HepG2 (cell line): ENCODE data around the gene NGRN. TPM values are rescaled to one million over a fixed set of nuclear protein-coding genes. Genes with fewer than 3 reads are reported as not detected.
"Not testable (repeated sequence)": the region's sequence is repeated elsewhere in the genome, so short reads cannot be mapped to it uniquely, and the experiment has no call there.

Experiments
- ATAC-seq: fragments of 200-7000 bp; cut with Tn5 transposase; 3 replicates; pipeline ENCODE4 v1.9.1; 2020; ENCODE audit warnings: mild to moderate bottlenecking, moderate library complexity
- BruUV-seq: library from RNA; stranded (reverse); fragments of 400-500 nt; replicated peaks from 2 replicates; lab custom pipeline; 2021; lab: Mats Ljungman, UMichigan
- CTCF ChIA-PET: fragments of 300-600 bp; formaldehyde crosslinking; extraction: SDS; loops from one replicate; lab custom pipeline; 2021; ENCODE audit warnings: low total read pairs, inconsistent platforms, low intra/inter-chr PET ratio; lab: Yijun Ruan, JAX
- POLR2A ChIA-PET: fragments of 350-600 bp; sonication (Branson Sonifier 250); formaldehyde crosslinking; loops from one replicate; lab custom pipeline; 2020; ENCODE audit warnings: antibody characterized with exemption, inconsistent platforms; lab: Yijun Ruan, JAX
- DNase-seq: peaks from one replicate; pipeline ENCODE4 v3.0.0-alpha.2; 2015; ENCODE audit warnings: low spot score
- FAIRE-seq: peaks from 3 replicates; lab custom pipeline; 2011; peaks lifted over from hg19 to GRCh38; lab: Jason Lieb, UNC
- H2AFZ ChIP-seq: one replicate; pipeline ENCODE4 v1.6.1; 2011; ENCODE audit warnings: low read length, inconsistent platforms
- H3K27ac ChIP-seq: fragments of 300-600 bp; 3 replicates; pipeline ENCODE4 v1.8.0; 2011; ENCODE audit warnings: mixed run types, mild to moderate bottlenecking, mixed read lengths, low read length, inconsistent platforms; ENCODE audit not compliant: insufficient read depth; ENCODE audit errors: extremely low read length
- H3K27me3 ChIP-seq, 2 experiments: fragments of 200-600 bp in 1 of 2; 2 replicates in 1 of 2; 3 replicates in 1 of 2; pipeline versions ENCODE4 v1.6.0 to v1.8.0; 2011; ENCODE audit warnings: low read length in 2 of 2, mild to moderate bottlenecking in 2 of 2, moderate library complexity in 2 of 2, inconsistent platforms in 1 of 2; ENCODE audit not compliant: insufficient read depth in 2 of 2, control insufficient read depth in 1 of 2
- H3K36me3 ChIP-seq, 2 experiments: fragments of 200-600 bp in 1 of 2; replicated peaks in 1 of 2; 2 replicates in 1 of 2; 3 replicates in 1 of 2; pipeline versions ENCODE4 v1.5.1 to v1.8.0; 2011; ENCODE audit warnings: low read length in 2 of 2, inconsistent platforms in 1 of 2; ENCODE audit not compliant: insufficient read depth in 2 of 2, control insufficient read depth in 1 of 2
- H3K4me1 ChIP-seq: 2 replicates; pipeline ENCODE4 v1.5.1; 2012; ENCODE audit warnings: low read length, inconsistent platforms; ENCODE audit not compliant: insufficient read depth
- H3K4me2 ChIP-seq: 2 replicates; pipeline ENCODE4 v1.6.0; 2011; ENCODE audit warnings: low read depth, low read length, inconsistent platforms
- H3K4me3 ChIP-seq, 3 experiments: fragments of 200-600 bp in 1 of 3; sonication (generic), shearing (Covaris generic) in 1 of 3; replicated peaks in 1 of 3; 2 replicates each; pipeline ENCODE4 v1.5.1; 2011 to 2016; ENCODE audit warnings: low read length in 3 of 3, inconsistent platforms in 2 of 3, low read depth in 2 of 3, mild to moderate bottlenecking in 2 of 3, control low read depth in 1 of 3, mixed read lengths in 1 of 3; ENCODE audit not compliant: insufficient read depth in 1 of 3
- H3K79me2 ChIP-seq: one replicate; pipeline ENCODE4 v1.6.1; 2011; ENCODE audit warnings: low read length, inconsistent platforms; ENCODE audit not compliant: insufficient read depth
- H3K9ac ChIP-seq: 2 replicates; pipeline ENCODE4 v1.6.0; 2011; ENCODE audit warnings: mild to moderate bottlenecking, low read depth, low read length, inconsistent platforms; ENCODE audit not compliant: insufficient read depth
- H3K9me3 ChIP-seq: 2 replicates; pipeline ENCODE4 v1.5.1; 2012; ENCODE audit warnings: mild to moderate bottlenecking, low read length
- H4K20me1 ChIP-seq: 2 replicates; pipeline ENCODE4 v1.6.0; 2011; ENCODE audit warnings: inconsistent platforms, mild to moderate bottlenecking, low read length, moderate library complexity; ENCODE audit not compliant: insufficient read depth
- CEBPB ChIP-seq: IDR thresholded peaks from 2 replicates; pipeline ENCODE4 v1.6.1; 2011; ENCODE audit warnings: low read depth, low read length, improper control_type of control experiment, borderline replicate concordance
- MTF1 ChIP-seq: sonication (generic); formaldehyde crosslinking; IDR thresholded peaks from 2 replicates; pipeline ENCODE4 v1.5.0; 2020; ENCODE audit warnings: missing genetic modification reagents
- NR2F6 ChIP-seq, 2 experiments: IDR thresholded peaks; 2 replicates each; pipeline ENCODE4 v1.6.1; 2016; ENCODE audit warnings: antibody characterized with exemption in 1 of 2, mild to moderate bottlenecking in 1 of 2
- SAP130 ChIP-seq: IDR thresholded peaks from 2 replicates; pipeline ENCODE4 v1.6.1; 2016; ENCODE audit warnings: low read depth
- SNAI1 ChIP-seq: sonication (generic); formaldehyde crosslinking; IDR thresholded peaks from 2 replicates; pipeline ENCODE4 v1.5.0; 2020; ENCODE audit warnings: mild to moderate bottlenecking, missing genetic modification reagents, borderline replicate concordance
- ZNF572 ChIP-seq: sonication (generic); formaldehyde crosslinking; IDR thresholded peaks from 2 replicates; pipeline ENCODE4 v1.5.1; 2020; ENCODE audit warnings: mild to moderate bottlenecking, missing genetic modification reagents
- ZNF703 ChIP-seq: sonication (generic); formaldehyde crosslinking; IDR thresholded peaks from 2 replicates; pipeline ENCODE4 v1.5.1; 2020; ENCODE audit warnings: missing genetic modification reagents, mild to moderate bottlenecking, moderate library complexity, borderline replicate concordance
- ZNF776 ChIP-seq: sonication (generic); formaldehyde crosslinking; IDR thresholded peaks from 2 replicates; pipeline ENCODE4 v1.4.0; 2020; ENCODE audit warnings: mild to moderate bottlenecking, missing genetic modification reagents
- ZSCAN30 ChIP-seq: sonication (generic); formaldehyde crosslinking; IDR thresholded peaks from 2 replicates; pipeline ENCODE4 v1.5.0; 2020; ENCODE audit warnings: mild to moderate bottlenecking, missing genetic modification reagents
- WGBS: methylation state at CpG from one replicate; pipeline ENCODE4 v1.1.6; 2017; ENCODE audit warnings: low lambda C conversion rate; 5-methylcytosine and 5-hydroxymethylcytosine counted together
- in situ Hi-C: cut with HindIII; loops from 2 replicates; pipeline ENCODE4 v1.10.0; 2017; ENCODE audit warnings: low pct_unique_long_range_greater_than_20kb; ENCODE audit not compliant: extremely low pct_ligation_motif_present
- intact Hi-C: fragments of 100-400 bp; cut with micrococcal nuclease; formaldehyde crosslinking; loops from one replicate; pipeline ENCODE4 v1.10.0; 2022; ENCODE audit not compliant: unreplicated experiment
- polyA plus RNA-seq, 8 experiments: library from polyadenylated mRNA; depleted of rRNA in 3 of 8; stranded (reverse) in 7 of 8; unstranded in 1 of 8; fragments of >200 nt; fragmentation: Illumina TruSeq in 4 of 8; extraction: Trizol in 4 of 8; gene quantifications; 2 replicates each; pipeline versions ENCODE4 v1.2.1 to v1.2.3, GENCODE V29; 2011 to 2016; ENCODE audit warnings: low read depth in 4 of 8, missing spikeins in 1 of 8, mixed read lengths in 1 of 8; ENCODE audit not compliant: insufficient read depth in 1 of 8
- total RNA-seq, 5 experiments: library from RNA; depleted of rRNA; stranded (reverse); fragments of >200 nt; fragmentation: Illumina TruSeq; extraction: Trizol; gene quantifications; 2 replicates each; pipeline ENCODE4 v1.2.3, GENCODE V29; 2016; ENCODE audit warnings: low read depth in 1 of 5
- TF ChIP-seq, protein P1 (sequence below), 2 experiments: sonication (generic) in 1 of 2; formaldehyde crosslinking in 1 of 2; IDR thresholded peaks; 2 replicates each; pipeline versions ENCODE4 v1.4.0 to v1.6.1; 2018 to 2020; ENCODE audit warnings: missing genetic modification reagents in 2 of 2, borderline replicate concordance in 1 of 2, low read depth in 1 of 2, mild to moderate bottlenecking in 1 of 2, missing biosample characterization in 1 of 2
- TF ChIP-seq, protein P2 (sequence below): IDR thresholded peaks from 2 replicates; pipeline ENCODE4 v1.6.1; 2012; ENCODE audit warnings: inconsistent platforms
- TF ChIP-seq, protein P3 (sequence below): IDR thresholded peaks from 2 replicates; pipeline ENCODE4 v1.6.1; 2012; ENCODE audit warnings: low read depth, low read length, improper control_type of control experiment
- TF ChIP-seq, protein P4 (sequence below): sonication (generic); formaldehyde crosslinking; IDR thresholded peaks from 2 replicates; pipeline ENCODE4 v1.4.0; 2020; ENCODE audit warnings: missing genetic modification reagents
- TF ChIP-seq, protein P5 (sequence below): sonication (generic); formaldehyde crosslinking; IDR thresholded peaks from 2 replicates; pipeline ENCODE4 v1.8.0; 2022; ENCODE audit warnings: mild to moderate bottlenecking, missing genetic modification reagents, moderate library complexity
- TF ChIP-seq, protein P6 (sequence below): sonication (generic); formaldehyde crosslinking; IDR thresholded peaks from 2 replicates; pipeline ENCODE4 v1.5.0; 2020; ENCODE audit warnings: missing genetic modification reagents

Gene NGRN
- total and polyA plus RNA-seq, 2 of the 13 experiments (the other 11 are each of a cell fraction or from before 2014, with no cell fraction given): 39.8 to 63.7 TPM

DNA sequence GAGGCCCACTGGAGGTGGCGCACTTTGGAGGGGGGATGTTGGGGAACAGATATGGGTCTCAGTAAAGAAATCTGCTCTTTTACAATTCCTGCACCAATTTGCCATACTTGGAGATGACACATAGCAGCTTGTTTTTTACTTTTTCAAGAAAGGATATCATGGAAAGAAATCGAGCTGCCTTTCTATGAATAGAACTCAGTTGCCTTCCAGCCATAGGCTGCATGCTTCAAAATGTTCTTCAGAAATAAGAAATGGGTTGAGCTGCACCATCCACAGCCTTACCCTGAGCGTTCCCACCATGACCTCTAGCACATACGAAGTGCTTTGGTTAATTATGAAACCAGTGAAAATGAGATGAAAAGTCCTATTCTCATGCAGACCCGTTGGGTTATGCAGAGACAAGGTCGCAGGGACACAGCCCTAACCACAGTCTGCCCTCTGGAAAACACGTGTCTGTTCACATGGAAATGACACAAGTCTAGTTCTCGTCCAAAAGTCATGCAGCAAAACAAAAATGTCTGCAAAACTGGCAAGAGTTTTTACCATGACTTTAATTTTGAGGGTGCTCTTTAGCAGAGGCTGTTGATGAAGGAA is 36.3 kb downstream of the NGRN start (continued):
- no peak for TF ChIP-seq SNAI1 (CRISPR knock-in tag)
- TF ChIP-seq ZNF703 (CRISPR knock-in tag): no peak
- TF ChIP-seq, protein P1, sequence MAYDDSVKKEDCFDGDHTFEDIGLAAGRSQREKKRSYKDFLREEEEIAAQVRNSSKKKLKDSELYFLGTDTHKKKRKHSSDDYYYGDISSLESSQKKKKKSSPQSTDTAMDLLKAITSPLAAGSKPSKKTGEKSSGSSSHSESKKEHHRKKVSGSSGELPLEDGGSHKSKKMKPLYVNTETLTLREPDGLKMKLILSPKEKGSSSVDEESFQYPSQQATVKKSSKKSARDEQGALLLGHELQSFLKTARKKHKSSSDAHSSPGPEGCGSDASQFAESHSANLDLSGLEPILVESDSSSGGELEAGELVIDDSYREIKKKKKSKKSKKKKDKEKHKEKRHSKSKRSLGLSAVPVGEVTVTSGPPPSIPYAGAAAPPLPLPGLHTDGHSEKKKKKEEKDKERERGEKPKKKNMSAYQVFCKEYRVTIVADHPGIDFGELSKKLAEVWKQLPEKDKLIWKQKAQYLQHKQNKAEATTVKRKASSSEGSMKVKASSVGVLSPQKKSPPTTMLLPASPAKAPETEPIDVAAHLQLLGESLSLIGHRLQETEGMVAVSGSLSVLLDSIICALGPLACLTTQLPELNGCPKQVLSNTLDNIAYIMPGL (CRISPR knock-in tag; IDR thresholded peaks at IDR 0.05; ENCODE audit: borderline replicate concordance in 1 of 2, low read depth in 1 of 2): 0 out of 4 replicates have a peak, but pooled peaks of 1 of the 2 experiments have one; percentile 7
- TF ChIP-seq, protein P2, sequence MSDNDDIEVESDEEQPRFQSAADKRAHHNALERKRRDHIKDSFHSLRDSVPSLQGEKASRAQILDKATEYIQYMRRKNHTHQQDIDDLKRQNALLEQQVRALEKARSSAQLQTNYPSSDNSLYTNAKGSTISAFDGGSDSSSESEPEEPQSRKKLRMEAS: peak; percentile 73; the same call in 1 of the 2 replicates
- TF ChIP-seq ZNF776: no peak
- no peak for TF ChIP-seq ZNF572
- TF ChIP-seq, protein P3, sequence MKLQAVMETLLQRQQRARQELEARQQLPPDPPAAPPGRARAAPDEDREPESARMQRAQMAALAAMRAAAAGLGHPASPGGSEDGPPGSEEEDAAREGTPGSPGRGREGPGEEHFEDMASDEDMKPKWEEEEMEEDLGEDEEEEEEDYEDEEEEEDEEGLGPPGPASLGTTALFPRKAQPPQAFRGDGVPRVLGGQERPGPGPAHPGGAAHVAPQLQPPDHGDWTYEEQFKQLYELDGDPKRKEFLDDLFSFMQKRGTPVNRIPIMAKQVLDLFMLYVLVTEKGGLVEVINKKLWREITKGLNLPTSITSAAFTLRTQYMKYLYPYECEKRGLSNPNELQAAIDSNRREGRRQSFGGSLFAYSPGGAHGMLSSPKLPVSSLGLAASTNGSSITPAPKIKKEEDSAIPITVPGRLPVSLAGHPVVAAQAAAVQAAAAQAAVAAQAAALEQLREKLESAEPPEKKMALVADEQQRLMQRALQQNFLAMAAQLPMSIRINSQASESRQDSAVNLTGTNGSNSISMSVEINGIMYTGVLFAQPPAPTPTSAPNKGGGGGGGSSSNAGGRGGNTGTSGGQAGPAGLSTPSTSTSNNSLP: no peak
- no peak for TF ChIP-seq MTF1
- TF ChIP-seq, protein P4, sequence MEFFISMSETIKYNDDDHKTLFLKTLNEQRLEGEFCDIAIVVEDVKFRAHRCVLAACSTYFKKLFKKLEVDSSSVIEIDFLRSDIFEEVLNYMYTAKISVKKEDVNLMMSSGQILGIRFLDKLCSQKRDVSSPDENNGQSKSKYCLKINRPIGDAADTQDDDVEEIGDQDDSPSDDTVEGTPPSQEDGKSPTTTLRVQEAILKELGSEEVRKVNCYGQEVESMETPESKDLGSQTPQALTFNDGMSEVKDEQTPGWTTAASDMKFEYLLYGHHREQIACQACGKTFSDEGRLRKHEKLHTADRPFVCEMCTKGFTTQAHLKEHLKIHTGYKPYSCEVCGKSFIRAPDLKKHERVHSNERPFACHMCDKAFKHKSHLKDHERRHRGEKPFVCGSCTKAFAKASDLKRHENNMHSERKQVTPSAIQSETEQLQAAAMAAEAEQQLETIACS: no peak
- no peak for TF ChIP-seq CEBPB
- TF ChIP-seq, protein P5, sequence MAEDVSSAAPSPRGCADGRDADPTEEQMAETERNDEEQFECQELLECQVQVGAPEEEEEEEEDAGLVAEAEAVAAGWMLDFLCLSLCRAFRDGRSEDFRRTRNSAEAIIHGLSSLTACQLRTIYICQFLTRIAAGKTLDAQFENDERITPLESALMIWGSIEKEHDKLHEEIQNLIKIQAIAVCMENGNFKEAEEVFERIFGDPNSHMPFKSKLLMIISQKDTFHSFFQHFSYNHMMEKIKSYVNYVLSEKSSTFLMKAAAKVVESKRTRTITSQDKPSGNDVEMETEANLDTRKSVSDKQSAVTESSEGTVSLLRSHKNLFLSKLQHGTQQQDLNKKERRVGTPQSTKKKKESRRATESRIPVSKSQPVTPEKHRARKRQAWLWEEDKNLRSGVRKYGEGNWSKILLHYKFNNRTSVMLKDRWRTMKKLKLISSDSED: no peak
- TF ChIP-seq, protein P6, sequence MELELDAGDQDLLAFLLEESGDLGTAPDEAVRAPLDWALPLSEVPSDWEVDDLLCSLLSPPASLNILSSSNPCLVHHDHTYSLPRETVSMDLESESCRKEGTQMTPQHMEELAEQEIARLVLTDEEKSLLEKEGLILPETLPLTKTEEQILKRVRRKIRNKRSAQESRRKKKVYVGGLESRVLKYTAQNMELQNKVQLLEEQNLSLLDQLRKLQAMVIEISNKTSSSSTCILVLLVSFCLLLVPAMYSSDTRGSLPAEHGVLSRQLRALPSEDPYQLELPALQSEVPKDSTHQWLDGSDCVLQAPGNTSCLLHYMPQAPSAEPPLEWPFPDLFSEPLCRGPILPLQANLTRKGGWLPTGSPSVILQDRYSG (CRISPR knock-in tag): no peak
- TF ChIP-seq ZSCAN30 (CRISPR knock-in tag): no peak
- TF ChIP-seq NR2F6 (IDR thresholded peaks at IDR 0.05): no peak
- 0 out of 2 replicates have a peak, but pooled peaks have one; percentile 20 for TF ChIP-seq NR2F6 (CRISPR knock-in tag; IDR thresholded peaks at IDR 0.05)
- peak; percentile 65 for TF ChIP-seq SAP130 (CRISPR knock-in tag)

DNA sequence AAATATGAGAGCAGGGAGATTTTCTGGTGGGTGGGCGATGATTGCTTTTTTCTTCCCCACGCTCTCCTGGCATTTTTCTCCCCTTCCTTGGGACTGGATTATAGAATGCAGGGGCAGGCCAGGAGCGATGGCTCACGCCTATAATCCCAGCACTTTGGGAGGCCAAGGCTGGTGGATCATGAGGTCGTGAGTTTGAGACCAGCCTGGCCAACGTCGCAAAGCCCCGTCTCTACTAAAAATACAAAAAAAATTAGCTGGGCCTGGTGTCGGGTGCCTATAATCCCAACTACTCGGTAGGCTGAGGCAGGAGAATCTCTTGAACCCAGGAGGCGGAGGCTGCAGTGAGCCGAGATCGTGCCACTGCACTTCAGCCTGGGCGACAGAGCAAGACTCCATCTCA is 39.9 kb downstream of the NGRN start:
- FAIRE-seq, H3K4me2 ChIP-seq, H3K36me3 ChIP-seq, intact Hi-C loops, H3K9ac ChIP-seq, POLR2A ChIA-PET, H3K9me3 ChIP-seq, H3K79me2 ChIP-seq, H4K20me1 ChIP-seq, H3K27me3 ChIP-seq, H3K27ac ChIP-seq, CTCF ChIA-PET, BruUV-seq, DNase-seq, H2AFZ ChIP-seq, H3K4me3 ChIP-seq, ATAC-seq: not testable (repeated sequence)
- H3K4me1 ChIP-seq: peaks cover 29% of the 10 kb centered on the region
- 63% methylated on average over 14 of the region's 14 CpGs for WGBS
- in situ Hi-C loops: loop anchor here (10.0 kb wide), 1 partner anchor 299 kb away; no protein-coding TSS in a partner anchor
